PC-9 (cell line): ENCODE results near the gene CLDN5.

ENCODE experiments used
- EZH2 ChIP-seq: fragments of 200-600 bp; sonication (generic); IDR thresholded peaks from 2 replicates; pipeline ENCODE4 v1.8.0; 2017; ENCODE audit warnings: antibody characterized with exemption, low read depth
- TF ChIP-seq, protein P1 (sequence below): fragments of 200-600 bp; sonication (generic); conservative IDR thresholded peaks from 2 replicates; pipeline ENCODE4 v1.6.1; 2017; ENCODE audit warnings: mixed run types, antibody characterized with exemption, mild to moderate bottlenecking, moderate library complexity

DNA sequence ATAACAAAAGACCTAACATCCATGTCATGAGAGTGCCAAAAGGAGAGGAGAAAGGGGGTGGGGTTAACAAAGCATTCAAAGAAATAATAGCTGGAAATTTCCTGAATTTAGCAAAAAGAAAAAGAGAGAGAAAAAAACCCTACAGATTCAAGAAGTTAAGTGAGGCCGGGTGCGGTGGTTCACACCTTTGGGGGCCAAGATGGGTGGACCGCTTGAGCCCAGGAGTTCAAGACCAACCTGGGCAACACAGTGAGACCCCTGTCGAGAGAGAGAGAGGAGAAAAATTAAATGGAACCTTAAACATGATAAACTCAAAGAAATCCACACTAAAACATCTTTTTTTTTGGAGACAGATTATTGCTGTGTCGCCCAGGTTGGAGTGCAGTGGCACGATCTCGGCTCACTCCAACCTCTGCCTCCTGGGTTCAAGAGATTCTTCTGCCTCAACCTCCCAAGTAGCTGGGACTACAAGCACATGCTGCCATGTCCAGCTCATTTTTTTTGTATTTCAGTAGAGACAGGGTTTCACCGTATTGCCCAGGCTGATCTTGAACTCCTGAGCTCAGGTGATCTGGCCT lies 8.9 kb upstream of the CLDN5 start:
- TF ChIP-seq, protein P1, sequence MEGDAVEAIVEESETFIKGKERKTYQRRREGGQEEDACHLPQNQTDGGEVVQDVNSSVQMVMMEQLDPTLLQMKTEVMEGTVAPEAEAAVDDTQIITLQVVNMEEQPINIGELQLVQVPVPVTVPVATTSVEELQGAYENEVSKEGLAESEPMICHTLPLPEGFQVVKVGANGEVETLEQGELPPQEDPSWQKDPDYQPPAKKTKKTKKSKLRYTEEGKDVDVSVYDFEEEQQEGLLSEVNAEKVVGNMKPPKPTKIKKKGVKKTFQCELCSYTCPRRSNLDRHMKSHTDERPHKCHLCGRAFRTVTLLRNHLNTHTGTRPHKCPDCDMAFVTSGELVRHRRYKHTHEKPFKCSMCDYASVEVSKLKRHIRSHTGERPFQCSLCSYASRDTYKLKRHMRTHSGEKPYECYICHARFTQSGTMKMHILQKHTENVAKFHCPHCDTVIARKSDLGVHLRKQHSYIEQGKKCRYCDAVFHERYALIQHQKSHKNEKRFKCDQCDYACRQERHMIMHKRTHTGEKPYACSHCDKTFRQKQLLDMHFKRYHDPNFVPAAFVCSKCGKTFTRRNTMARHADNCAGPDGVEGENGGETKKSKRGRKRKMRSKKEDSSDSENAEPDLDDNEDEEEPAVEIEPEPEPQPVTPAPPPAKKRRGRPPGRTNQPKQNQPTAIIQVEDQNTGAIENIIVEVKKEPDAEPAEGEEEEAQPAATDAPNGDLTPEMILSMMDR = no peak
- TF ChIP-seq EZH2 = no peak
